ENCODE results near the gene B4GALNT3. TPM values are rescaled to one million over a fixed set of nuclear protein-coding genes. Genes with fewer than 3 reads are reported as not detected.

Gene B4GALNT3
- total and polyA plus RNA-seq, 8 donors: 2.7 to 34.0 (median 5.7) TPM

GRCh38 chr12:442235-442884, 17.4 kb upstream of the B4GALNT3 start:
- Histone ChIP-seq H3K27me3 (no peaks in the 10 kb centered on the region), H3K9me3 (no peaks in the 10 kb centered on the region), H3K27ac (no peak overlapping the region), H3K36me3 (peaks cover 0 to 24% of the 10 kb centered on the region in 2 donors), H3K4me1 (no peaks in the 10 kb centered on the region), H3K4me3 (no peak overlapping the region)
- intact Hi-C loops (cut with DNase I): no loop called here
- ATAC-seq (peak; percentile 74), DNase-seq (peak in 2 of 4 donors; percentile 28 to 50)
- peak; percentile 66 for TF ChIP-seq CTCF (IDR thresholded peaks at IDR 0.05)

DNA sequence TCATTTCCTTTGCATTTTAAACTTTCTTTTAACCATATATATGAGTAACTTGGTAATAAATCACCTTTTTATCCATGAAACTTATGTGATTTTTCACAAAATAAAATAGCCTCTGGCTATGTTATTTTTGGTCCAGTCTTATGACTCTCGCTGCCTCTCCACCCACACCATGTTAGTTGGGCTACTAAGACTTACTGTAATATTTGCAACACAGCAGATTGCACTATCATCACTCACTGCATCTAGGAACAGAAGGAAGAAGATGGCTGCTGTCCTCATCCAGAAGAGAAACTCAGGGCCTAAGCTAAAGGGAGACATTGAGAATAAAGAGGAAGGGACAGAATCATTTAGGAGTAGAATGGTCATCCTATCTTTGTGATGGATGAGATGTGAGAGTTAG, 12.6 kb upstream of the B4GALNT3 start:
- ATAC-seq: no peak
- no peak overlapping the region for H3K27ac ChIP-seq

DNA sequence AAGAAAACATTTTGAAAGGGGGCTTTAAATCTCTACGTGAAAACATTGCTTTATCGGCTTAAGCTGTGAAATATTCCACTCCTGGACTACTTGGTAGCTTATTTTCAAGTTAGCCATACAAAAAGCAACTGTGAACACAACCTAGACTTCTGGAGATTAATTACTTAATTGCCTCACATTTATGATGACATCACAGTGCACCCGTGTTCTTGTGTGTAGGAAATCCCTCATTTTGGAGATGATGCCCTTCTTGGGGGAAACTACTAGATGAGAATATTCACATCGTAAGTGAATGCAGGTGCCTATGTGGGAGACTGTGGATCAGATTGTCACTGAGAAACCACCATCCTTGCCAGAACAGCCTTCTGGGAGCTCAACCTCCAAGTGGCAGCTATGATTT, 10.5 kb upstream of the B4GALNT3 start:
- Histone ChIP-seq H3K27ac (no peak overlapping the region), H3K36me3 (no peaks in the 10 kb centered on the region), H3K27me3 (peaks cover 0 to 20% of the 10 kb centered on the region in 2 donors), H3K4me1 (no peaks in the 10 kb centered on the region), H3K4me3 (no peak overlapping the region), H3K9me3 (no peaks in the 10 kb centered on the region)
- no peak for TF ChIP-seq CTCF (IDR thresholded peaks at IDR 0.05)
- no peak for DNase-seq
- no peak for ATAC-seq
- intact Hi-C loops (cut with DNase I): no loop called here

More for the DNA sequence above, 12.6 kb upstream of the B4GALNT3 start:
- intact Hi-C loops (cut with DNase I): no loop called here
- Histone ChIP-seq H3K4me3 (no peak overlapping the region), H3K4me1 (no peaks in the 10 kb centered on the region), H3K36me3 (no peaks in the 10 kb centered on the region), H3K9me3 (no peaks in the 10 kb centered on the region), H3K27me3 (peaks cover 0 to 17% of the 10 kb centered on the region in 2 donors)
- no peak for DNase-seq
- TF ChIP-seq CTCF (IDR thresholded peaks at IDR 0.05): no peak

DNA sequence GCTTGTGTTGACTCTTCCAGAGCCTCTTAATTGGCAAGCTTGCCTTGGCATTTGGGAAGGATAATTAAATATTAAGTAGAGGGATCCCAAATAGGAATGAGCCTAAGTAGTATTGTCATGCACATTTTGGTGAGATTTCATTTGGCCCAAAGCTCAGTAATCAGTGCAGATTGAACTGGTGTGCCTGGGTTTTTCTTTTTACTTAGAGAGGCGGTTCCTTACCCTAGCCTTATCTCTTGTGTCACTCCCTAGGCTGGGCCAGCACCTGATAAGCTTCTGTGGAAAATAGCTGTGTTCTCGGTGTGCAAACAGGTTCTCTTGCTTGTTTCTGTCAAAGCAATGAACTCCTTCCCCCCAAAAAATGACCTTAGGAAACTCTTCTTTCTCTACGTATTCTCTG, 9.3 kb upstream of the B4GALNT3 start:
- intact Hi-C loops (cut with DNase I): loop anchor here (5.0 to 10.0 kb wide), 2 partner anchors 94 to 97 kb away; no protein-coding TSS in a partner anchor
- DNase-seq (no peak), ATAC-seq (no peak)
- no peak overlapping the region for H3K4me3 ChIP-seq
- no peaks in the 10 kb centered on the region for H3K4me1 ChIP-seq
- no peak overlapping the region for H3K27ac ChIP-seq
- H3K9me3 ChIP-seq: no peaks in the 10 kb centered on the region
- no peaks in the 10 kb centered on the region for H3K36me3 ChIP-seq
- H3K27me3 ChIP-seq: peaks cover 0 to 20% of the 10 kb centered on the region in 2 donors
- no peak for TF ChIP-seq CTCF (IDR thresholded peaks at IDR 0.05)

DNA sequence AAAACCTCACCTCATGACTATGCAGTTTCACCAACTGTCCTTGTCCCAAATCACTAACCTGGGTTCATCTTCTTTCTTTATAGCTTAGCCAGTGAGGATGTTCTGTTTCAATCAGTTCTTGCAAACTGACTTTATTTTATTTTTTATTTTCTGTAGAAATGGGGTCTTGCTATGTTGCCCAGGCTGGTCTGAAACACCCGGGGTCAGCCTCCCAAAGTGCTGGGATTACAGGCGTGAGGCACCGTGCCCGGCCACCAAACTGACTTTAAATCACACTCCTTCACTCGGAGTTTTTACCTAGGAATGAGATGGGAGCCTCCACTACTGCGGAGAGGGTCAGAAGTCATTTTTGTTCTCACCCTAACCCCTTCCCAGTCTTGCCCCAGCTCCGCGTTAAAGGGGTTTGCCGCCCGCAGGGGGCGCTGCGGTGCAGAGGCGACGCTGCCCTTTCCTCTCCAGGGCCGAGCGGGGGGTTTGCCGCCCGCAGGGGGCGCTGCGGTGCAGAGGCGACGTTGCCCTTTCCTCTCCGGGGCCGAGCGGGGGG, 7.0 kb upstream of the B4GALNT3 start:
- Histone ChIP-seq H3K4me3 (no peak overlapping the region), H3K4me1 (no peaks in the 10 kb centered on the region), H3K36me3 (no peaks in the 10 kb centered on the region), H3K27ac (no peak overlapping the region), H3K9me3 (no peaks in the 10 kb centered on the region), H3K27me3 (peaks cover 6 to 26% of the 10 kb centered on the region in 2 donors)
- DNase-seq (peak in 2 of 4 donors; percentile 41 to 81), ATAC-seq (peak; percentile 52)
- intact Hi-C loops (cut with DNase I): loop anchor here (5.0 to 10.0 kb wide), 2 partner anchors 92 to 95 kb away; no protein-coding TSS in a partner anchor
- TF ChIP-seq CTCF (IDR thresholded peaks at IDR 0.05): no peak
